Ectodermal cell (in vitro differentiated cells): ENCODE data around the gene PPP2R5C.

Experiments used
- H3K27ac ChIP-seq: 2 replicates; pipeline ENCODE4 v1.7.0; 2013; ENCODE audit warnings: mild to moderate bottlenecking, low read depth, low read length; ENCODE audit not compliant: insufficient read depth, poor library complexity, severe bottlenecking
- H3K27me3 ChIP-seq: 2 replicates; pipeline ENCODE4 v1.7.0; 2013; ENCODE audit warnings: mild to moderate bottlenecking, low read length; ENCODE audit not compliant: insufficient read depth, control insufficient read depth, poor library complexity, severe bottlenecking
- H3K36me3 ChIP-seq: one replicate; pipeline ENCODE4 v1.7.0; 2013; ENCODE audit warnings: low read length; ENCODE audit not compliant: control insufficient read depth, insufficient read depth
- H3K4me1 ChIP-seq: one replicate; pipeline ENCODE4 v1.7.0; 2013; ENCODE audit warnings: low read length; ENCODE audit not compliant: control insufficient read depth, insufficient read depth
- H3K4me3 ChIP-seq: 2 replicates; pipeline ENCODE4 v1.7.0; 2013; ENCODE audit warnings: low read depth, low read length, control low read depth; ENCODE audit not compliant: insufficient read depth
- H3K9me3 ChIP-seq: 2 replicates; pipeline ENCODE4 v1.7.0; 2013; ENCODE audit warnings: mild to moderate bottlenecking, low read length, moderate library complexity; ENCODE audit not compliant: control insufficient read depth
- WGBS, 2 experiments: methylation state at CpG; one replicate each; pipeline ENCODE4 v1.1.7; 2013; ENCODE audit warnings: missing lambda C conversion rate in 2 of 2; 5-methylcytosine and 5-hydroxymethylcytosine counted together

PPP2R5C gene

DNA sequence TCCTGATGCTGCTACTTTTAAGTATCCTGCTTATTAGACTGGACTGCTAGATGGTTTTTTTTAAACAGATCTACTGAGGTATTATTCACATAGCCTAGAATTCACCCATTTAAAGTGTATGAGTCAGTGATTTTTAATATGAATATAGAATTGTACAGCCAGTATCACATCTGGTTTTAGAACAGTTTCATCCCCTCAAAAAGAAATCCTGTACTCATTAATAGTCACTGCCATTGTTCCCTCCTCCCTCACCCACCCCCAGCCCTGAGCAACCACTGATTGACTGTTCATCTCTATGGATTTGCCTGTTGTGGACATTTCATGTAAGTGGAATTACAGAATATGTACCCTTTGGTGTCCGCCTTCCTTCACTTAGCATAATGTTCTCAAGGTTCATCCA lies 98.4 kb downstream of the PPP2R5C start:
- 94 to 95% methylated on average over 1 of the region's 1 CpG for WGBS, 2 experiments

DNA sequence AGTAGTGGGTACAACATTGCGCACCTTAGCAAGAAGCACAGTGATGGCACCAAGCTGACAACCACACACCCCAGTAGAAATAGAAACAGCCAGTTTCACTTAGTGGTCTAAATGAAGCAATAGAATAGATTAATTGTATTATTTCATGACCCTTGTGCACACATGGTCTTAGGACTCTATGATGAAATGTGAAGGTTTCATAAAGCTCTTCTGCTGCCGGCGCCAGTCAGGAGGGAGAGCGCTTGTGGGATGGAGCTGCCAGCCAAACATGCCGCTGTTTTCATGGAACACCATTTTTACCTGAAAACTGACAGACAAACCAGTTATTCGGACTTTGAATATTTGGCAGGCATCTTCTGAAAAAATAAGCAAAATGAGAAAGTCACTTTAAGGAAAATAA lies 100.0 kb downstream of the PPP2R5C start:
- H3K36me3 ChIP-seq: peaks cover 8% of the 10 kb centered on the region
- H3K27ac ChIP-seq: no peak overlapping the region
- no peaks in the 10 kb centered on the region for H3K9me3 ChIP-seq
- WGBS, 2 experiments: 97 to 99% methylated on average over 6 of the region's 6 CpGs
- H3K4me1 ChIP-seq: no peaks in the 10 kb centered on the region
- no peak overlapping the region for H3K4me3 ChIP-seq
- no peaks in the 10 kb centered on the region for H3K27me3 ChIP-seq

More for the DNA sequence above, 98.4 kb downstream of the PPP2R5C start:
- Histone ChIP-seq H3K27ac (no peak overlapping the region), H3K27me3 (no peaks in the 10 kb centered on the region), H3K36me3 (peaks cover 8% of the 10 kb centered on the region), H3K4me1 (no peaks in the 10 kb centered on the region), H3K4me3 (no peak overlapping the region), H3K9me3 (no peaks in the 10 kb centered on the region)

DNA sequence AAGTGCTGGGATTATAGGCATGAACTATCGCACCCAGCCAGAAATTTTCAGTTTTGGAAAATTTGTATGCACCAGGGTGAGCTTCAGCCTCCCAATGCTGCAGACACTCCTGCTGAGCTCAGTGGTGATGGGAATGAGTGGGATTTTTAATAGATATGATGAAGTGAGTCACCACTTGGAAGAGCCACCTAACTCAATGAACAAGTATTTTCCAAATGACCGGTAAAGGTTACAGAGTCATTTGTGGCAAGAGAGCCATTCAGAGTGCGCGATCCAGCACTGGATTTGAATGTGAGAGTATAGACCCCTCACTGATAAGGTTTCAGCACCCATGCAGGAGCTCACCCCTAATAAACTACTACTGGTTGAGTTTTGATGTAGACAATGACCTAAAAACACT lies 100.7 kb downstream of the PPP2R5C start:
- no peaks in the 10 kb centered on the region for H3K9me3 ChIP-seq
- no peak overlapping the region for H3K4me3 ChIP-seq
- no peaks in the 10 kb centered on the region for H3K4me1 ChIP-seq
- no peak overlapping the region for H3K27ac ChIP-seq
- H3K27me3 ChIP-seq: no peaks in the 10 kb centered on the region
- 95 to 99% methylated on average over 4 of the region's 4 CpGs for WGBS, 2 experiments
- peaks cover 7% of the 10 kb centered on the region for H3K36me3 ChIP-seq

DNA sequence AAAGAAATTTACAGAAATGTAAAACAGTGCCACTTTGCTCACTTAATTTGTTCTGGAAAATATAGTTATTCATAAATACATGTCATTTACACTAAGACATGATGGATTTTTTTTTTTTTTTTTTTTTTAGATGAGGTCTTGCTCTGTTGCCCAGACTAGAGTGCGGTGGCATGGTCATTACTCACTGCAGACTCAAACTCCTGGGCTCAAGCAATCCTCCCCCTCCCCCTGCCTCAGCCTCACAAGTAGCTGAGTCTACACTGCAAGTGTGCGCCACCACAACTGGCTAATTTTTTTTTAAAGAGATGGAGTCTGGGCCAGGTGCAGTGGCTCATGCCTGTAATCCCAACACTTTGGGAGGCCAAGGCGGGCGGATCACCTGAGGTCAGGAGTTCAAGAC lies 101.2 kb downstream of the PPP2R5C start:
- H3K4me1 ChIP-seq: no peaks in the 10 kb centered on the region
- no peak overlapping the region for H3K4me3 ChIP-seq
- WGBS, 2 experiments: 91 to 94% methylated on average over 4 of the region's 4 CpGs
- peaks cover 2% of the 10 kb centered on the region for H3K36me3 ChIP-seq
- no peak overlapping the region for H3K27ac ChIP-seq
- no peaks in the 10 kb centered on the region for H3K27me3 ChIP-seq
- no peaks in the 10 kb centered on the region for H3K9me3 ChIP-seq

GRCh38 chr14:101865288-101865687 lies 103.8 kb downstream of the PPP2R5C start:
- no peaks in the 10 kb centered on the region for H3K27me3 ChIP-seq
- H3K4me1 ChIP-seq: no peaks in the 10 kb centered on the region
- no peak overlapping the region for H3K27ac ChIP-seq
- H3K9me3 ChIP-seq: no peaks in the 10 kb centered on the region
- H3K4me3 ChIP-seq: no peak overlapping the region
- 96% methylated on average over 9 of the region's 9 CpGs for WGBS, 2 experiments
- no peaks in the 10 kb centered on the region for H3K36me3 ChIP-seq

- H3K4me1 ChIP-seq: no peaks in the 10 kb centered on the region
- H3K27ac ChIP-seq: no peak overlapping the region
- H3K36me3 ChIP-seq: no peaks in the 10 kb centered on the region
- H3K27me3 ChIP-seq: no peaks in the 10 kb centered on the region
- WGBS, 2 experiments: 94 to 96% methylated on average over 4 of the region's 4 CpGs
- H3K4me3 ChIP-seq: no peak overlapping the region
- no peaks in the 10 kb centered on the region for H3K9me3 ChIP-seq
Observed at GRCh38 chr14:101867854-101868253, 106.3 kb downstream of the PPP2R5C start.

- Histone ChIP-seq H3K27ac (no peak overlapping the region), H3K9me3 (no peaks in the 10 kb centered on the region)
- WGBS, 2 experiments: 90 to 93% methylated on average over 7 to 8 of the region's 8 CpGs
Observed at GRCh38 chr14:101869217-101869616, 107.7 kb downstream of the PPP2R5C start.

DNA sequence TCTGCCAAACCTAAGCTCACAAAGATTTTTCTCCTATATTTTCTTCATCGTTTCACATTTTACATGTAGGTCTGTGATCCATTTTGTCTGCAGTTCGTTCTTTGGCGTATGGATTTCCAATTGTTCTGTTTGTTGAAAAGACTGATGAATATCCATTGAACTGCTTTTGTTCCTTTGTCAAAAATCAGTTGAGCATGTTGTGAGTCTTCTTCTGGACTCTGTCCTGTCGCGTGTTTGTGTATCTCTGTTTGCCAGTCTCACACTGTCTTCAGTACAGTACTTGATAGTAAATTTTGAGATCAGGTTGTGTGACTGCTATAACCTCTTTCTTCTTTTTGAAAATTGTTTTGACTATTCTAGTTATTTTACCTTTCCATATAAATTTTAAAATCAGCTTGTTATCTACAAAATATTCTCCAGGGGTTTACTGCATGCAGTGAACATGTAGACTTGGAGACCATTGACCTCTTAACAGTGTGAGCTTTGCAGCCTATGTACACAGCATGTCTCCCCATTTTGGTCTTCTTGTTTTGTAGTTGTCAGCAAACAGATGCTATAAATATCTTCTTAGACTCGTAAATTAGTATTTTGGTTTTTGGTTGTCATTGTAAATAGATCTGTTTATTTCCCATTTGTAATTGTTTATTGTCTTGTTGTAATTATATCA lies 108.9 kb downstream of the PPP2R5C start:
- 83 to 87% methylated on average over 5 to 6 of the region's 6 CpGs for WGBS, 2 experiments
- H3K4me3 ChIP-seq: no peak overlapping the region
- no peaks in the 10 kb centered on the region for H3K27me3 ChIP-seq
- no peaks in the 10 kb centered on the region for H3K9me3 ChIP-seq
- H3K36me3 ChIP-seq: no peaks in the 10 kb centered on the region
- H3K27ac ChIP-seq: no peak overlapping the region
- peaks cover 5% of the 10 kb centered on the region for H3K4me1 ChIP-seq

More at GRCh38 chr14:101869217-101869616, 107.7 kb downstream of the PPP2R5C start:
- Histone ChIP-seq H3K36me3 (no peaks in the 10 kb centered on the region), H3K4me3 (no peak overlapping the region), H3K4me1 (no peaks in the 10 kb centered on the region), H3K27me3 (no peaks in the 10 kb centered on the region)

- Histone ChIP-seq H3K4me1 (peaks cover 9% of the 10 kb centered on the region), H3K27ac (no peak overlapping the region), H3K4me3 (no peak overlapping the region), H3K36me3 (no peaks in the 10 kb centered on the region), H3K9me3 (no peaks in the 10 kb centered on the region), H3K27me3 (no peaks in the 10 kb centered on the region)
- WGBS, 2 experiments: 89 to 92% methylated on average over 4 of the region's 4 CpGs
Observed at GRCh38 chr14:101872346-101872745, 110.8 kb downstream of the PPP2R5C start.

- Histone ChIP-seq H3K27ac (no peak overlapping the region), H3K36me3 (no peaks in the 10 kb centered on the region), H3K27me3 (no peaks in the 10 kb centered on the region), H3K4me3 (no peak overlapping the region), H3K4me1 (peaks cover 9% of the 10 kb centered on the region), H3K9me3 (no peaks in the 10 kb centered on the region)
- 88 to 98% methylated on average over 3 of the region's 3 CpGs for WGBS, 2 experiments
Observed at GRCh38 chr14:101873076-101873825, 111.7 kb downstream of the PPP2R5C start.
